ENCODE results near the gene TPRG1. TPM values are rescaled to one million over a fixed set of nuclear protein-coding genes. Genes with fewer than 3 reads are reported as not detected.

TPRG1 gene
- total and polyA plus RNA-seq, 2 donors (not counting 1 experiment from before 2014, with no cell fraction given) = 0.21 to 0.39 TPM

DNA sequence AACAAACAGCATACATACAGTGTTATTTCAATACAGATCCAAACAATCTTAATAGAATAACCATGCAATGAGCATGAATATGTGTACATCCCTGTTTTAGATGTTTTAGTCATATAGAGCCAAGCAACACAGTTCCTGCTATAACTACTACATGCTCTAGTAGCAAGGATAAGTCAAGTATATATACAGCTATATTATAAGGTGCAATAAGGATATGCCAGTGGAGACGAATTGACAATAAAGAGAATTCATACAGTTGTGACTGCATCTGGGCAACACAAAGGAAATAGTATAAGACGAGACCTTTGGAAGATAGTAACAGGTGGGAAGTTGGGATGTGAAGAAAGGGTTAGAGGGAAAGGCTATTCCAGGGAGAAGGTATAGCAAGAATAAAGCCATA is 103.4 kb downstream of the TPRG1 start:
- no peak for DNase-seq
- peaks cover 0 to 5% of the 10 kb centered on the region in 2 donors for H3K4me1 ChIP-seq (ENCODE audit: control insufficient read depth in 2 of 2, insufficient read depth in 2 of 2, low read length in 2 of 2)
- Mint-ChIP-seq H3K4me3 (no peak overlapping the region), H3K27me3 (peaks cover 7% of the 10 kb centered on the region), H3K27ac (no peak overlapping the region), H3K9me3 (ENCODE audit: insufficient read depth) (no peaks in the 10 kb centered on the region), H3K4me1 (peaks cover 10% of the 10 kb centered on the region)
- no peaks in the 10 kb centered on the region for H4K20me1 ChIP-seq (ENCODE audit: control insufficient read depth, insufficient read depth, low read length, poor library complexity, severe bottlenecking)
- no peaks in the 10 kb centered on the region for H3K36me3 ChIP-seq (replicated peaks in 1 of 2; ENCODE audit: control extremely low read depth in 1 of 2, control insufficient read depth in 1 of 2, extremely low read depth in 1 of 2, insufficient read depth in 2 of 2, low read length in 1 of 2)
- H3K79me2 ChIP-seq (ENCODE audit: control insufficient read depth, insufficient read depth, low read length) = no peaks in the 10 kb centered on the region
- 100% methylated on average over 2 of the region's 2 CpGs for WGBS (ENCODE audit: insufficient coverage)
- CTCF ChIA-PET = no interaction called here
- H3K9me3 ChIP-seq (ENCODE audit: control extremely low read depth in 1 of 3, control insufficient read depth in 2 of 3, insufficient read depth in 1 of 3, low read length in 2 of 3) = no peaks in the 10 kb centered on the region
- H3K27ac ChIP-seq (ENCODE audit: low read length in 2 of 2) = no peak overlapping the region
- no peak overlapping the region for H3K4me3 ChIP-seq (ENCODE audit: control extremely low read depth in 1 of 5, extremely low read depth in 1 of 5, insufficient read depth in 1 of 5, low read depth in 2 of 5, low read length in 4 of 5)
- intact Hi-C loops (cut with micrococcal nuclease) = no loop called here
- TF ChIP-seq, protein P1, sequence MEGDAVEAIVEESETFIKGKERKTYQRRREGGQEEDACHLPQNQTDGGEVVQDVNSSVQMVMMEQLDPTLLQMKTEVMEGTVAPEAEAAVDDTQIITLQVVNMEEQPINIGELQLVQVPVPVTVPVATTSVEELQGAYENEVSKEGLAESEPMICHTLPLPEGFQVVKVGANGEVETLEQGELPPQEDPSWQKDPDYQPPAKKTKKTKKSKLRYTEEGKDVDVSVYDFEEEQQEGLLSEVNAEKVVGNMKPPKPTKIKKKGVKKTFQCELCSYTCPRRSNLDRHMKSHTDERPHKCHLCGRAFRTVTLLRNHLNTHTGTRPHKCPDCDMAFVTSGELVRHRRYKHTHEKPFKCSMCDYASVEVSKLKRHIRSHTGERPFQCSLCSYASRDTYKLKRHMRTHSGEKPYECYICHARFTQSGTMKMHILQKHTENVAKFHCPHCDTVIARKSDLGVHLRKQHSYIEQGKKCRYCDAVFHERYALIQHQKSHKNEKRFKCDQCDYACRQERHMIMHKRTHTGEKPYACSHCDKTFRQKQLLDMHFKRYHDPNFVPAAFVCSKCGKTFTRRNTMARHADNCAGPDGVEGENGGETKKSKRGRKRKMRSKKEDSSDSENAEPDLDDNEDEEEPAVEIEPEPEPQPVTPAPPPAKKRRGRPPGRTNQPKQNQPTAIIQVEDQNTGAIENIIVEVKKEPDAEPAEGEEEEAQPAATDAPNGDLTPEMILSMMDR (IDR thresholded peaks at IDR 0.05) = no peak
- no peak for TF ChIP-seq EZH2 (IDR thresholded peaks at IDR 0.05; ENCODE audit: borderline replicate concordance, insufficient read depth, low read depth, low read length, poor library complexity, severe bottlenecking)
- POLR2A ChIA-PET = no interaction called here
- no peak for ATAC-seq (ENCODE audit: low read depth)
- H2AFZ ChIP-seq (ENCODE audit: insufficient read depth, low read depth, low read length, poor library complexity, severe bottlenecking) = no peak overlapping the region
- H3K27me3 ChIP-seq (replicated peaks in 1 of 4; ENCODE audit: control extremely low read depth in 1 of 4, control insufficient read depth in 3 of 4, insufficient read depth in 4 of 4, low read length in 3 of 4) = peaks cover 0 to 7% (median 0%) of the 10 kb centered on the region in 4 experiments
- no peak overlapping the region for H3K4me2 ChIP-seq (replicated peaks; ENCODE audit: low read depth, low read length, poor library complexity, severe bottlenecking)
- no peak overlapping the region for H3K9ac ChIP-seq (ENCODE audit: low read length)

DNA sequence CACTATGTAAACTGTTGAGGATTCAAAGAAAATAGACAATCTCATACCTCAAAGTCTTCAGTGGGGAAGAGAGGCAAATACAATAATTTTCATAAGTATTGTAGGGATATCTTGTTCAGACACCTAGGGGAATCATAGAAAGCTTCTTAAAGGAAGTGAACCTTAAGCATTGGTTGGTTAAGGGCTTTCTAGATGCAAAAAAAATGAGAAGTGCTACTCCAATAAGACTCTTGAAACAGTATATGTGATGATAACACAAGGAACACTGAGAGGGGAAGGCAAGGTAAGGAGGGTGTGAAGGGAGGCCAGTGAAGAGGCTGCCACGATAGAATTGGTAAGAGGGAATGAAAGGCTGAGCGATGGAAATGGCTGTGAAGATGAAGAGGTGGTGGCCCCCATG is 104.1 kb downstream of the TPRG1 start:
- H3K27ac Mint-ChIP-seq = no peak overlapping the region
- H3K4me3 Mint-ChIP-seq = no peak overlapping the region
- Histone ChIP-seq H3K27ac (ENCODE audit: low read length in 2 of 2) (no peak overlapping the region), H3K27me3 (replicated peaks in 1 of 4; ENCODE audit: control extremely low read depth in 1 of 4, control insufficient read depth in 3 of 4, insufficient read depth in 4 of 4, low read length in 3 of 4) (peaks cover 0 to 7% (median 0%) of the 10 kb centered on the region in 4 experiments), H3K9me3 (ENCODE audit: control extremely low read depth in 1 of 3, control insufficient read depth in 2 of 3, insufficient read depth in 1 of 3, low read length in 2 of 3) (no peaks in the 10 kb centered on the region), H3K4me3 (ENCODE audit: control extremely low read depth in 1 of 5, extremely low read depth in 1 of 5, insufficient read depth in 1 of 5, low read depth in 2 of 5, low read length in 4 of 5) (no peak overlapping the region), H3K4me2 (replicated peaks; ENCODE audit: low read depth, low read length, poor library complexity, severe bottlenecking) (no peak overlapping the region), H2AFZ (ENCODE audit: insufficient read depth, low read depth, low read length, poor library complexity, severe bottlenecking) (no peak overlapping the region), H4K20me1 (ENCODE audit: control insufficient read depth, insufficient read depth, low read length, poor library complexity, severe bottlenecking) (no peaks in the 10 kb centered on the region), H3K79me2 (ENCODE audit: control insufficient read depth, insufficient read depth, low read length) (no peaks in the 10 kb centered on the region), H3K9ac (ENCODE audit: low read length) (no peak overlapping the region), H3K4me1 (ENCODE audit: control insufficient read depth in 2 of 2, insufficient read depth in 2 of 2, low read length in 2 of 2) (peaks cover 0 to 5% of the 10 kb centered on the region in 2 donors), H3K36me3 (replicated peaks in 1 of 2; ENCODE audit: control extremely low read depth in 1 of 2, control insufficient read depth in 1 of 2, extremely low read depth in 1 of 2, insufficient read depth in 2 of 2, low read length in 1 of 2) (no peaks in the 10 kb centered on the region)
- CTCF ChIA-PET = no interaction called here
- WGBS (ENCODE audit: insufficient coverage) = 100% methylated on average over 2 of the region's 2 CpGs
- H3K27me3 Mint-ChIP-seq = peaks cover 10% of the 10 kb centered on the region
- ATAC-seq (ENCODE audit: low read depth) (no peak), DNase-seq (no peak)
- POLR2A ChIA-PET = no interaction called here
- TF ChIP-seq EZH2 (IDR thresholded peaks at IDR 0.05; ENCODE audit: borderline replicate concordance, insufficient read depth, low read depth, low read length, poor library complexity, severe bottlenecking) = no peak
- TF ChIP-seq, protein P1 (IDR thresholded peaks at IDR 0.05) = no peak
- intact Hi-C loops (cut with micrococcal nuclease) = no loop called here
- H3K9me3 Mint-ChIP-seq (ENCODE audit: insufficient read depth) = no peaks in the 10 kb centered on the region
- peaks cover 10% of the 10 kb centered on the region for H3K4me1 Mint-ChIP-seq

Data from B cell (primary cell).